HL-60 (cell line): ENCODE results near the gene IL12RB2.

Experiments used
- SPI1 ChIP-seq: IDR thresholded peaks from 2 replicates; pipeline ENCODE4 v1.6.1; 2012; ENCODE audit warnings: low read depth, mild to moderate bottlenecking, borderline replicate concordance
- TF ChIP-seq, protein P1 (sequence below): IDR thresholded peaks from one replicate; pipeline ENCODE4 v1.5.1; 2011; ENCODE audit warnings: low read length, control low read depth, inconsistent platforms; ENCODE audit not compliant: insufficient read depth
- TF ChIP-seq, protein P2 (sequence below): IDR thresholded peaks from 2 replicates; pipeline ENCODE4 v1.6.1; 2012; ENCODE audit warnings: low read depth; ENCODE audit not compliant: insufficient replicate concordance

DNA sequence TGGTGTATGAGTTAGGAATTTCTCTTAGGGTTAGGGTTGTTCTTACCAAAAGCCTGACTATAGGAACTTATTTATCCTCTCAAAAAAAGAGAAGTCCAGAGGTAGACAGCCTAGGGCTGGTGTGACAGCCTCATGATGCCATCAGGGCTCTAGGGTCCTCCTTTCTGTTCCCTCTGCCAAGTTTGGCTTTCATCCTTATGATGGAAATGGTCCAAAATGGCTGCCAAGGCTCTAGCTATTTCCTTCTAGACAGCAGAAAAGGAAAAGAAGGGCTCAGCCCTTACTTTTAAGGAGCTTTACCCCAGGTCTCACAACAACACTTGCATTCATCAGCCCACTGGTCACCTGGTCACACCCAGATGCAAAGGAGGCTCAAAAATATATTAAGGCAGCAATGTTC, 44.5 kb downstream of the IL12RB2 start:
- TF ChIP-seq, protein P1, sequence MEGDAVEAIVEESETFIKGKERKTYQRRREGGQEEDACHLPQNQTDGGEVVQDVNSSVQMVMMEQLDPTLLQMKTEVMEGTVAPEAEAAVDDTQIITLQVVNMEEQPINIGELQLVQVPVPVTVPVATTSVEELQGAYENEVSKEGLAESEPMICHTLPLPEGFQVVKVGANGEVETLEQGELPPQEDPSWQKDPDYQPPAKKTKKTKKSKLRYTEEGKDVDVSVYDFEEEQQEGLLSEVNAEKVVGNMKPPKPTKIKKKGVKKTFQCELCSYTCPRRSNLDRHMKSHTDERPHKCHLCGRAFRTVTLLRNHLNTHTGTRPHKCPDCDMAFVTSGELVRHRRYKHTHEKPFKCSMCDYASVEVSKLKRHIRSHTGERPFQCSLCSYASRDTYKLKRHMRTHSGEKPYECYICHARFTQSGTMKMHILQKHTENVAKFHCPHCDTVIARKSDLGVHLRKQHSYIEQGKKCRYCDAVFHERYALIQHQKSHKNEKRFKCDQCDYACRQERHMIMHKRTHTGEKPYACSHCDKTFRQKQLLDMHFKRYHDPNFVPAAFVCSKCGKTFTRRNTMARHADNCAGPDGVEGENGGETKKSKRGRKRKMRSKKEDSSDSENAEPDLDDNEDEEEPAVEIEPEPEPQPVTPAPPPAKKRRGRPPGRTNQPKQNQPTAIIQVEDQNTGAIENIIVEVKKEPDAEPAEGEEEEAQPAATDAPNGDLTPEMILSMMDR: no peak
- TF ChIP-seq, protein P2, sequence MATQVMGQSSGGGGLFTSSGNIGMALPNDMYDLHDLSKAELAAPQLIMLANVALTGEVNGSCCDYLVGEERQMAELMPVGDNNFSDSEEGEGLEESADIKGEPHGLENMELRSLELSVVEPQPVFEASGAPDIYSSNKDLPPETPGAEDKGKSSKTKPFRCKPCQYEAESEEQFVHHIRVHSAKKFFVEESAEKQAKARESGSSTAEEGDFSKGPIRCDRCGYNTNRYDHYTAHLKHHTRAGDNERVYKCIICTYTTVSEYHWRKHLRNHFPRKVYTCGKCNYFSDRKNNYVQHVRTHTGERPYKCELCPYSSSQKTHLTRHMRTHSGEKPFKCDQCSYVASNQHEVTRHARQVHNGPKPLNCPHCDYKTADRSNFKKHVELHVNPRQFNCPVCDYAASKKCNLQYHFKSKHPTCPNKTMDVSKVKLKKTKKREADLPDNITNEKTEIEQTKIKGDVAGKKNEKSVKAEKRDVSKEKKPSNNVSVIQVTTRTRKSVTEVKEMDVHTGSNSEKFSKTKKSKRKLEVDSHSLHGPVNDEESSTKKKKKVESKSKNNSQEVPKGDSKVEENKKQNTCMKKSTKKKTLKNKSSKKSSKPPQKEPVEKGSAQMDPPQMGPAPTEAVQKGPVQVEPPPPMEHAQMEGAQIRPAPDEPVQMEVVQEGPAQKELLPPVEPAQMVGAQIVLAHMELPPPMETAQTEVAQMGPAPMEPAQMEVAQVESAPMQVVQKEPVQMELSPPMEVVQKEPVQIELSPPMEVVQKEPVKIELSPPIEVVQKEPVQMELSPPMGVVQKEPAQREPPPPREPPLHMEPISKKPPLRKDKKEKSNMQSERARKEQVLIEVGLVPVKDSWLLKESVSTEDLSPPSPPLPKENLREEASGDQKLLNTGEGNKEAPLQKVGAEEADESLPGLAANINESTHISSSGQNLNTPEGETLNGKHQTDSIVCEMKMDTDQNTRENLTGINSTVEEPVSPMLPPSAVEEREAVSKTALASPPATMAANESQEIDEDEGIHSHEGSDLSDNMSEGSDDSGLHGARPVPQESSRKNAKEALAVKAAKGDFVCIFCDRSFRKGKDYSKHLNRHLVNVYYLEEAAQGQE: no peak
- TF ChIP-seq SPI1: peak; percentile 8; the same call in 1 of the 2 replicates
